ENCODE results near the gene ZNF90. TPM values are rescaled to one million over a fixed set of nuclear protein-coding genes. Genes with fewer than 3 reads are reported as not detected.
"Not testable (repeated sequence)": the region's sequence is repeated elsewhere in the genome, so short reads cannot be mapped to it uniquely, and the experiment has no call there.

ZNF90 gene
- total RNA-seq, 1 donor from 2014 or later = 51.2 TPM

- H3K9me3 Mint-ChIP-seq = peaks cover 47% of the 10 kb centered on the region
Observed at GRCh38 chr19:20067943-20068342, 9.9 kb upstream of the ZNF90 start.

GRCh38 chr19:20068559-20068958 is 9.2 kb upstream of the ZNF90 start:
- H3F3A ChIP-seq (ENCODE audit: low read depth); DNase-seq (ENCODE audit: low spot score); H3K79me2 ChIP-seq (ENCODE audit: low read depth); H3K36me3 Mint-ChIP-seq; H3K27me3 Mint-ChIP-seq (ENCODE audit: insufficient read depth, low read depth); H3K9me3 ChIP-seq (ENCODE audit: low read depth); H3K36me3 ChIP-seq; H4K20me1 ChIP-seq (ENCODE audit: low read depth); H3K4me3 Mint-ChIP-seq; H3K27ac Mint-ChIP-seq; H3K27ac ChIP-seq; H3K9ac ChIP-seq; H3K4me1 ChIP-seq; H3K4me1 Mint-ChIP-seq: not testable (repeated sequence)
- H3K9me3 Mint-ChIP-seq = peaks cover 49% of the 10 kb centered on the region
- Histone ChIP-seq H3K27me3 (peaks cover 15% of the 10 kb centered on the region), H3K4me2 (peak overlapping the region; percentile 60), H2AFZ (replicated peaks) (peak overlapping the region; percentile 40), H3K4me3 (peak overlapping the region; percentile 26)

More at GRCh38 chr19:20067943-20068342, 9.9 kb upstream of the ZNF90 start:
- peaks cover 4% of the 10 kb centered on the region for H3K27me3 Mint-ChIP-seq (ENCODE audit: insufficient read depth, low read depth)
- Histone ChIP-seq H3K79me2 (ENCODE audit: low read depth) (no peaks in the 10 kb centered on the region), H3K4me1 (peaks cover 5% of the 10 kb centered on the region), H3K27me3 (peaks cover 15% of the 10 kb centered on the region), H3K27ac (no peak overlapping the region), H3K4me2 (peak overlapping the region; percentile 60), H3K9me3 (ENCODE audit: low read depth) (no peaks in the 10 kb centered on the region), H2AFZ (replicated peaks) (peak overlapping the region; percentile 40), H3K9ac (no peak overlapping the region), H3K4me3 (peak overlapping the region; percentile 26), H3F3A (ENCODE audit: low read depth) (no peaks in the 10 kb centered on the region), H3K36me3 (no peaks in the 10 kb centered on the region), H4K20me1 (ENCODE audit: low read depth) (no peaks in the 10 kb centered on the region)
- H3K27ac Mint-ChIP-seq = no peak overlapping the region
- no peak for TF ChIP-seq EZH2phosphoT487 (IDR thresholded peaks at IDR 0.05)
- TF ChIP-seq EZH2 (IDR thresholded peaks at IDR 0.05) = no peak
- TF ChIP-seq, protein P1, sequence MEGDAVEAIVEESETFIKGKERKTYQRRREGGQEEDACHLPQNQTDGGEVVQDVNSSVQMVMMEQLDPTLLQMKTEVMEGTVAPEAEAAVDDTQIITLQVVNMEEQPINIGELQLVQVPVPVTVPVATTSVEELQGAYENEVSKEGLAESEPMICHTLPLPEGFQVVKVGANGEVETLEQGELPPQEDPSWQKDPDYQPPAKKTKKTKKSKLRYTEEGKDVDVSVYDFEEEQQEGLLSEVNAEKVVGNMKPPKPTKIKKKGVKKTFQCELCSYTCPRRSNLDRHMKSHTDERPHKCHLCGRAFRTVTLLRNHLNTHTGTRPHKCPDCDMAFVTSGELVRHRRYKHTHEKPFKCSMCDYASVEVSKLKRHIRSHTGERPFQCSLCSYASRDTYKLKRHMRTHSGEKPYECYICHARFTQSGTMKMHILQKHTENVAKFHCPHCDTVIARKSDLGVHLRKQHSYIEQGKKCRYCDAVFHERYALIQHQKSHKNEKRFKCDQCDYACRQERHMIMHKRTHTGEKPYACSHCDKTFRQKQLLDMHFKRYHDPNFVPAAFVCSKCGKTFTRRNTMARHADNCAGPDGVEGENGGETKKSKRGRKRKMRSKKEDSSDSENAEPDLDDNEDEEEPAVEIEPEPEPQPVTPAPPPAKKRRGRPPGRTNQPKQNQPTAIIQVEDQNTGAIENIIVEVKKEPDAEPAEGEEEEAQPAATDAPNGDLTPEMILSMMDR (IDR thresholded peaks at IDR 0.05) = no peak
- no peaks in the 10 kb centered on the region for H3K4me1 Mint-ChIP-seq
- no peak overlapping the region for H3K4me3 Mint-ChIP-seq
- no peaks in the 10 kb centered on the region for H3K36me3 Mint-ChIP-seq
- no peak for DNase-seq (ENCODE audit: low spot score)

DNA sequence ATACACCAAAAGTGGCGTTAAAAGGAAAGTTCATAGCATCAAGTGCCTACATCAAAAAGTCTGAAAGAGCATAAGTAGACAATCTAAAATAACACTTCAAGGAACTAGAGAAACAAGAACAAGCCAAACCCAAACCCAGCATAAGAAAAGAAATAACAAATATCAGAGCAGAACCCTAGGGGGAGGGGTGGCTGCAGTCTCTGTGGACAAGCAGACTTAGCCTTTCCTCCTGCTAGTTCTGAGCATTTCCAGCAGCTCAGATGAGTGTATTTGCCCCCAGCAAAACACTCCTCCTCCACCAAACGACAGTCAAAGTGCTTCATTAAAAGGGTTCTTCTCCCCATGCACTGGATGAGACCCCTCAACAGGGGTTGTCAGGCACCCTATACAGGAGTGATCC is 7.1 kb upstream of the ZNF90 start:
- H3K9ac ChIP-seq = no peak overlapping the region
- Mint-ChIP-seq H3K9me3 (peaks cover 44% of the 10 kb centered on the region), H3K27me3 (ENCODE audit: insufficient read depth, low read depth) (peaks cover 2% of the 10 kb centered on the region), H3K27ac (no peak overlapping the region), H3K4me3 (no peak overlapping the region), H3K36me3 (no peaks in the 10 kb centered on the region), H3K4me1 (no peaks in the 10 kb centered on the region)
- DNase-seq (ENCODE audit: low spot score) = no peak
- no peaks in the 10 kb centered on the region for H4K20me1 ChIP-seq (ENCODE audit: low read depth)
- H3K9me3 ChIP-seq (ENCODE audit: low read depth) = no peaks in the 10 kb centered on the region
- H3K36me3 ChIP-seq = no peaks in the 10 kb centered on the region
- H3K4me1 ChIP-seq = peaks cover 5% of the 10 kb centered on the region
- no peaks in the 10 kb centered on the region for H3F3A ChIP-seq (ENCODE audit: low read depth)
- TF ChIP-seq EZH2 (IDR thresholded peaks at IDR 0.05) = no peak
- no peak for TF ChIP-seq EZH2phosphoT487 (IDR thresholded peaks at IDR 0.05)
- TF ChIP-seq, protein P1 (IDR thresholded peaks at IDR 0.05) = no peak
- H3K4me3 ChIP-seq = no peak overlapping the region
- H3K27ac ChIP-seq = no peak overlapping the region
- H3K79me2 ChIP-seq (ENCODE audit: low read depth) = no peaks in the 10 kb centered on the region
- no peak overlapping the region for H3K4me2 ChIP-seq
- no peak overlapping the region for H2AFZ ChIP-seq (replicated peaks)
- peaks cover 15% of the 10 kb centered on the region for H3K27me3 ChIP-seq

DNA sequence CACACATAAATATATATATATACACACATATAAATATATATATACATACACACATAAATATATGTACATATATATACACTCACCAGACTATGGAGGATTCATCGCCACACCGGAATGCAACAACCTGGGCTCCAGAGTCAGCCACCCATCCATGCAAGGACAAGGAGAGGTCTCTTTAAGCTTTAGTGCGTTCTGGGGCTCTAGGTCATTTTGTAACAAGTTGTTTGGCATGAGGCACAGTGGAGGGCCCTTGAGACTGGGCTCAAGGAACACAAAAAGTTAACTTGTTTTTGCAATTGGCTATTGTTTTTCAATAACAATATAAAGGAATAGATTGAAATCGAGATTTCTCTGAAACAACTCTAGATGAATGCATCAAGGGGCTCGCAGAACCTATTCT is 4.9 kb upstream of the ZNF90 start:
- no peak overlapping the region for H3K4me2 ChIP-seq
- H3K4me1 Mint-ChIP-seq = no peaks in the 10 kb centered on the region
- H3K9me3 Mint-ChIP-seq = peaks cover 48% of the 10 kb centered on the region
- H3K4me1 ChIP-seq = peaks cover 5% of the 10 kb centered on the region
- H3K79me2 ChIP-seq (ENCODE audit: low read depth) = peaks cover under 1% of the 10 kb centered on the region
- H3K4me3 Mint-ChIP-seq = no peak overlapping the region
- peaks cover 2% of the 10 kb centered on the region for H3K27me3 Mint-ChIP-seq (ENCODE audit: insufficient read depth, low read depth)
- H3K36me3 Mint-ChIP-seq = no peaks in the 10 kb centered on the region
- H3K4me3 ChIP-seq = no peak overlapping the region
- DNase-seq (ENCODE audit: low spot score) = no peak
- H4K20me1 ChIP-seq (ENCODE audit: low read depth) = no peaks in the 10 kb centered on the region
- no peak overlapping the region for H3K27ac ChIP-seq
- peaks cover 5% of the 10 kb centered on the region for H3K27me3 ChIP-seq
- H3K9ac ChIP-seq = no peak overlapping the region
- no peak overlapping the region for H2AFZ ChIP-seq (replicated peaks)
- H3K9me3 ChIP-seq (ENCODE audit: low read depth) = no peaks in the 10 kb centered on the region
- peaks cover 1% of the 10 kb centered on the region for H3F3A ChIP-seq (ENCODE audit: low read depth)
- TF ChIP-seq, protein P1 (IDR thresholded peaks at IDR 0.05) = no peak
- TF ChIP-seq EZH2phosphoT487 (IDR thresholded peaks at IDR 0.05) (no peak), EZH2 (IDR thresholded peaks at IDR 0.05) (no peak)
- no peaks in the 10 kb centered on the region for H3K36me3 ChIP-seq
- no peak overlapping the region for H3K27ac Mint-ChIP-seq

Measured in neural progenitor cell (in vitro differentiated cells).